Neuronal stem cell (in vitro differentiated cells): Measurements from ENCODE around the gene CASK.

Experiments used
- DNase-seq: peaks from one replicate; pipeline ENCODE4 v3.0.0-alpha.2; 2013; ENCODE audit warnings: low spot score
- H2AFZ ChIP-seq: one replicate; pipeline ENCODE4 v1.6.1; 2013; ENCODE audit warnings: mild to moderate bottlenecking, low read length, inconsistent platforms
- H2AK5ac ChIP-seq: 2 replicates; pipeline ENCODE4 v1.6.1; 2013; ENCODE audit warnings: low read depth, mild to moderate bottlenecking, inconsistent platforms, low read length, moderate library complexity, mixed read lengths
- H2BK120ac ChIP-seq: 2 replicates; pipeline ENCODE4 v1.6.1; 2013; ENCODE audit warnings: low read depth, mild to moderate bottlenecking, inconsistent platforms, low read length, moderate library complexity, mixed read lengths
- H2BK12ac ChIP-seq: one replicate; pipeline ENCODE4 v1.6.1; 2013; ENCODE audit warnings: low read length, inconsistent platforms
- H2BK15ac ChIP-seq: 2 replicates; pipeline ENCODE4 v1.6.1; 2013; ENCODE audit warnings: mild to moderate bottlenecking, low read length, inconsistent platforms, mixed read lengths
- H2BK5ac ChIP-seq: one replicate; pipeline ENCODE4 v1.6.1; 2013; ENCODE audit warnings: inconsistent platforms, mild to moderate bottlenecking, low read length, moderate library complexity
- H3K14ac ChIP-seq: one replicate; pipeline ENCODE4 v1.6.1; 2013; ENCODE audit warnings: low read length, inconsistent platforms
- H3K18ac ChIP-seq: 2 replicates; pipeline ENCODE4 v1.6.1; 2013; ENCODE audit warnings: low read length, inconsistent platforms
- H3K23ac ChIP-seq: 2 replicates; pipeline ENCODE4 v1.6.1; 2013; ENCODE audit warnings: low read depth, mild to moderate bottlenecking, mixed read lengths, low read length, inconsistent platforms; ENCODE audit not compliant: poor library complexity
- H3K27ac ChIP-seq: replicated peaks from 3 replicates; pipeline ENCODE4 v1.5.1; 2013; ENCODE audit warnings: low read length, inconsistent platforms
- H3K27me3 ChIP-seq, 3 experiments: 2 replicates each; pipeline ENCODE4 v1.6.1; 2013; ENCODE audit warnings: low read length in 3 of 3, mild to moderate bottlenecking in 2 of 3, inconsistent platforms in 1 of 3, low read depth in 1 of 3, mixed read lengths in 1 of 3, moderate library complexity in 1 of 3; ENCODE audit not compliant: control insufficient read depth in 3 of 3, insufficient read depth in 3 of 3
- H3K36me3 ChIP-seq, 2 donors: replicated peaks in 1 of 2; 2 replicates each; pipeline ENCODE4 v1.6.1; 2013; ENCODE audit warnings: low read length in 2 of 2; ENCODE audit not compliant: control insufficient read depth in 2 of 2, insufficient read depth in 2 of 2
- H3K4ac ChIP-seq: 2 replicates; pipeline ENCODE4 v1.6.1; 2013; ENCODE audit warnings: inconsistent platforms, mild to moderate bottlenecking, low read length, moderate library complexity
- H3K4me1 ChIP-seq, 2 donors: 1 replicate in 1 of 2; 2 replicates in 1 of 2; pipeline ENCODE4 v1.6.1; 2013; ENCODE audit warnings: low read length in 2 of 2, low read depth in 1 of 2; ENCODE audit not compliant: control insufficient read depth in 2 of 2, insufficient read depth in 1 of 2
- H3K4me2 ChIP-seq: one replicate; pipeline ENCODE4 v1.6.1; 2013; ENCODE audit warnings: mild to moderate bottlenecking, low read length, inconsistent platforms; ENCODE audit not compliant: insufficient read depth, poor library complexity, severe bottlenecking
- H3K4me3 ChIP-seq, 2 donors: 2 replicates each; pipeline ENCODE4 v1.5.1; 2013; ENCODE audit warnings: low read length in 2 of 2, mild to moderate bottlenecking in 2 of 2, inconsistent platforms in 1 of 2, moderate library complexity in 1 of 2
- H3K79me1 ChIP-seq: one replicate; pipeline ENCODE4 v1.6.1; 2013; ENCODE audit warnings: low read depth, mild to moderate bottlenecking, inconsistent platforms, low read length, moderate library complexity
- H3K9ac ChIP-seq: one replicate; pipeline ENCODE4 v1.6.1; 2013; ENCODE audit warnings: mild to moderate bottlenecking, low read depth, low read length, inconsistent platforms; ENCODE audit not compliant: poor library complexity
- H3K9me3 ChIP-seq, 2 donors: replicated peaks in 1 of 2; 2 replicates each; pipeline versions ENCODE3 to v1.6.1; 2013; ENCODE audit warnings: low read length in 2 of 2, mild to moderate bottlenecking in 2 of 2, inconsistent platforms in 1 of 2, low read depth in 1 of 2, mixed read lengths in 1 of 2, moderate library complexity in 1 of 2; ENCODE audit not compliant: control insufficient read depth in 2 of 2, insufficient read depth in 1 of 2
- H4K8ac ChIP-seq: one replicate; pipeline ENCODE4 v1.6.1; 2013; ENCODE audit warnings: low read depth, mild to moderate bottlenecking, inconsistent platforms, low read length, moderate library complexity
- H4K91ac ChIP-seq: one replicate; pipeline ENCODE4 v1.6.1; 2013; ENCODE audit warnings: low read length, low read depth, mild to moderate bottlenecking, inconsistent platforms; ENCODE audit not compliant: poor library complexity
- WGBS, 2 donors: extraction: QIAGEN DNeasy Blood & Tissue Kit; methylation state at CpG; one replicate each; pipeline ENCODE4 v1.1.7; 2013; ENCODE audit warnings: missing lambda C conversion rate in 2 of 2, mixed read lengths in 1 of 2; ENCODE audit not compliant: insufficient read length in 2 of 2, insufficient replicate concordance in 1 of 2; ENCODE audit errors: extremely low coverage in 2 of 2; 5-methylcytosine and 5-hydroxymethylcytosine counted together

Gene CASK

DNA sequence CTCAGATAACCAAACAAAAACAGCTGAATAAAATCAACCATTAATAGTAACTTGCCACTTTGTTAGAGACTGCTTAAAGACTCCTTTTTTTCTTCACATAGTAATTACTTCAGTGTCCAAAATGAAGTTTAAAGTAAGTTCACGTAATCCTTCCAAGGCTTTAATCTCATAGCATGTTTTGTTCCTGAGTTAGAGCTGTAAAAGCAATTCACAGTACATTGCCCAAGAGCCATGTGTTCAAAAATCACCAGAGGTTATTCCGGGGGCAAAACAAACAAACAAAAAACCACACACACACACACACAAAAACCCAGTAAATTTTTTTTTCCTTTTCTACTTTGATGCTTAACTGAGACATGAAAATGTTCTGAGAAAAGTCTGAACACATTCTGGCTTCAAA lies 193.3 kb downstream of the CASK start:
- Histone ChIP-seq H2BK120ac (no peak overlapping the region), H2AK5ac (no peak overlapping the region), H3K27me3 (no peaks in the 10 kb centered on the region), H3K4ac (no peak overlapping the region), H4K8ac (no peak overlapping the region), H3K23ac (no peak overlapping the region), H3K4me1 (no peaks in the 10 kb centered on the region), H3K36me3 (no peaks in the 10 kb centered on the region), H3K9ac (no peak overlapping the region), H3K9me3 (no peaks in the 10 kb centered on the region), H3K14ac (no peak overlapping the region), H3K18ac (no peak overlapping the region), H2BK15ac (no peak overlapping the region), H2BK5ac (no peak overlapping the region), H3K4me2 (no peak overlapping the region), H3K27ac (no peak overlapping the region), H3K79me1 (no peaks in the 10 kb centered on the region), H4K91ac (no peak overlapping the region), H2AFZ (no peak overlapping the region), H3K4me3 (no peak overlapping the region), H2BK12ac (no peak overlapping the region)
- WGBS, 2 donors = no CpG with 5 or more reads among the region's 2 CpGs
- DNase-seq = no peak

DNA sequence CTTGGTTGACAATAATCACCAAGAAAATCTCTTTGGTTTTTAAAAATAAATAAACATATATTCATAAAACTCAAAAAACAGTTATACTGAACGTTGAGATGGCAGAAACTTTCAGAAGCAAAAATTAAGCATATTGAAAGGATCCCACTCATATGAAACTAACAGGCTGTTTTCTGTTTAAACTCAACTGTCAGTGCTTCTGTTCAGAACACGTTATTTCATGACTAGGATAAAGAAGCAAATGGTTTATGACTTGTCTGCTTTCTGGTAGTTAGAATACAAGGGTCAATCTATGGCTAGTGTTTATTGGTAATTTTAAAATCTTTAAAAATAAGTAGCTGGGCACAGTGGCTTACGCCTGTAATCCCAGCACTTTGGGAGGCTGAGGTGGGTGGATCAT lies 195.2 kb downstream of the CASK start:
- H2AK5ac ChIP-seq = no peak overlapping the region
- no peak overlapping the region for H3K18ac ChIP-seq
- H3K14ac ChIP-seq = no peak overlapping the region
- no peak overlapping the region for H3K27ac ChIP-seq
- no peaks in the 10 kb centered on the region for H3K36me3 ChIP-seq
- no peaks in the 10 kb centered on the region for H3K4me1 ChIP-seq
- no peak overlapping the region for H2BK15ac ChIP-seq
- no peak overlapping the region for H2BK12ac ChIP-seq
- no peak overlapping the region for H4K91ac ChIP-seq
- H3K4me2 ChIP-seq = no peak overlapping the region
- H3K4me3 ChIP-seq = no peak overlapping the region
- no peak overlapping the region for H2BK5ac ChIP-seq
- H2BK120ac ChIP-seq = no peak overlapping the region
- no peak overlapping the region for H3K23ac ChIP-seq
- no peaks in the 10 kb centered on the region for H3K9me3 ChIP-seq
- H4K8ac ChIP-seq = no peak overlapping the region
- WGBS, 2 donors = no CpG with 5 or more reads among the region's 3 CpGs
- no peaks in the 10 kb centered on the region for H3K79me1 ChIP-seq
- no peak for DNase-seq
- no peak overlapping the region for H3K9ac ChIP-seq
- no peak overlapping the region for H2AFZ ChIP-seq
- H3K27me3 ChIP-seq = no peaks in the 10 kb centered on the region
- H3K4ac ChIP-seq = no peak overlapping the region

GRCh38 chrX:41723826-41724225 lies 199.5 kb downstream of the CASK start, which contains the start of gene GPR82:
Gene GPR82 (plus strand): TSS chrX:41724181. CDS start chrX:41727027, 2,846 bp downstream.
- WGBS, 2 donors = no CpG with 5 or more reads among the region's 2 CpGs
- H3K79me1 ChIP-seq = no peaks in the 10 kb centered on the region
- H3K27me3 ChIP-seq = no peaks in the 10 kb centered on the region
- no peak within 1 kb of the TSS for H3K4me3 ChIP-seq
- no peak within 1 kb of the TSS for H3K18ac ChIP-seq
- peaks cover 0 to 5% of the 10 kb centered on the region in 2 donors for H3K4me1 ChIP-seq
- no peaks in the 10 kb centered on the region for H3K36me3 ChIP-seq
- H4K8ac ChIP-seq = no peak within 1 kb of the TSS
- no peak within 1 kb of the TSS for H3K4ac ChIP-seq
- no peak within 1 kb of the TSS for H2BK120ac ChIP-seq
- no peak within 1 kb of the TSS for H3K9ac ChIP-seq
- no peak within 1 kb of the TSS for H2BK15ac ChIP-seq
- H2BK12ac ChIP-seq = no peak within 1 kb of the TSS
- H2AK5ac ChIP-seq = no peak within 1 kb of the TSS
- H3K27ac ChIP-seq = no peak within 1 kb of the TSS
- no peak within 1 kb of the TSS for H3K23ac ChIP-seq
- H3K14ac ChIP-seq = no peak within 1 kb of the TSS
- peaks cover 2 to 7% of the 10 kb centered on the region in 2 donors for H3K9me3 ChIP-seq
- H2BK5ac ChIP-seq = no peak within 1 kb of the TSS
- no peak within 1 kb of the TSS for H3K4me2 ChIP-seq
- no peak within 1 kb of the TSS for H4K91ac ChIP-seq
- no peak within 1 kb of the TSS for H2AFZ ChIP-seq
- DNase-seq = no peak

DNA sequence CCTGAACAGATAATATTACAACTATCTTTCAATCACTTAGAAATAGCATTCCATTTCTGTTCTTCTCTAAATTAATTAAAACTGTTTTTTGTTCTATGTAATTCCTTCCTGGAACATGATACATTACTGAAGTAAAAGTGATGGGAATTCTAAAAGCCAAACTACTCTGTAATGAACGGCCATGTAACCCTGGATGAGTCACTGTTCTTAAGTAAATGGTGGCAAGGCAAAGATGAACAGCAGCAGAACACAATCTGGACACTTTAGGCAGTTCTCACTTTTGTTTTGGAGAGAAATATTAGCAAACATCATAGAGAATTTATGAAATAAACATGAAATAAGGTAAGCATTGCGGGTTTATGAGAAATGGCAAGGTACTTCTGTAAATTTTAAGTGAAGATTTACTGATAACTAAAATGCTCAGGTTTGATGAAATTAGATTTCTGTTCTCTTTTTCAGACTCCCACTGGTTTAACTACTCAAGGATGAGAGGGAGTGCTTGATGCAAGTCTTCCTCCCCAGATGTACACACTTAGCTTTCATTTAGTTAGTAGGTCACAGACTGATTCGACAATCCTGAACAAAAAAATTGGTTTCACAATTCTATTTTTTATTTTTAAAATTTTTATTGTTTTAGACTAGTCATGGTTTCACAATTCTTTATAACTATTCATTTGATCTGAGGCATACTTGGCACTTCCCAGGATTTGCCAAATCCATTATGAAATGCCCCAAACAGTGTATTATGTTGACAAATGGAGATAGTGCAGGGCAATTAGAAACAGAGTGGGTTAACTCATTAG lies 200.3 kb downstream of the CASK start:
- no peak overlapping the region for H2AK5ac ChIP-seq

More for the DNA sequence above, 200.3 kb downstream of the CASK start:
- no peak overlapping the region for H3K14ac ChIP-seq
- H3K23ac ChIP-seq = no peak overlapping the region
- no peaks in the 10 kb centered on the region for H3K27me3 ChIP-seq
- H3K4me3 ChIP-seq = no peak overlapping the region
- H2BK5ac ChIP-seq = no peak overlapping the region
- H2AFZ ChIP-seq = no peak overlapping the region
- H3K9ac ChIP-seq = no peak overlapping the region
- peaks cover 2 to 7% of the 10 kb centered on the region in 2 donors for H3K9me3 ChIP-seq
- H3K36me3 ChIP-seq = no peaks in the 10 kb centered on the region
- no peak overlapping the region for H2BK120ac ChIP-seq
- no peak overlapping the region for H3K4ac ChIP-seq
- no peak overlapping the region for H3K18ac ChIP-seq
- peaks cover under 1 to 8% of the 10 kb centered on the region in 2 donors for H3K4me1 ChIP-seq
- no peak overlapping the region for H3K27ac ChIP-seq
- no peak overlapping the region for H2BK12ac ChIP-seq
- no peak overlapping the region for H4K8ac ChIP-seq
- H2BK15ac ChIP-seq = no peak overlapping the region
- H4K91ac ChIP-seq = no peak overlapping the region
- H3K4me2 ChIP-seq = no peak overlapping the region
- DNase-seq = no peak
- no CpG with 5 or more reads among the region's 3 CpGs for WGBS, 2 donors
- no peaks in the 10 kb centered on the region for H3K79me1 ChIP-seq
